Gastrocnemius medialis (tissue), 4 donors: Measurements from ENCODE around the gene NPIPB4.
"Not testable (repeated sequence)": the region's sequence is repeated elsewhere in the genome, so short reads cannot be mapped to it uniquely, and the experiment has no call there.

Source experiments
- CTCF ChIP-seq, 5 experiments: fragments of 450-650 bp in 3 of 5; fragments of 200-600 bp in 2 of 5; sonication (generic) in 2 of 5; IDR thresholded peaks in 4 of 5; conservative IDR thresholded peaks in 1 of 5; 1 replicate in 4 of 5; 2 replicates in 1 of 5; pipeline ENCODE4 v1.5.1; 2016 to 2019; ENCODE audit warnings: antibody characterized with exemption in 5 of 5, mild to moderate bottlenecking in 3 of 5, moderate library complexity in 3 of 5
- POLR2A ChIP-seq, 2 donors: fragments of 450-650 bp; IDR thresholded peaks; one replicate each; pipeline ENCODE4 v1.6.1; 2017; ENCODE audit warnings: antibody characterized with exemption in 2 of 2, mild to moderate bottlenecking in 2 of 2, moderate library complexity in 2 of 2

DNA sequence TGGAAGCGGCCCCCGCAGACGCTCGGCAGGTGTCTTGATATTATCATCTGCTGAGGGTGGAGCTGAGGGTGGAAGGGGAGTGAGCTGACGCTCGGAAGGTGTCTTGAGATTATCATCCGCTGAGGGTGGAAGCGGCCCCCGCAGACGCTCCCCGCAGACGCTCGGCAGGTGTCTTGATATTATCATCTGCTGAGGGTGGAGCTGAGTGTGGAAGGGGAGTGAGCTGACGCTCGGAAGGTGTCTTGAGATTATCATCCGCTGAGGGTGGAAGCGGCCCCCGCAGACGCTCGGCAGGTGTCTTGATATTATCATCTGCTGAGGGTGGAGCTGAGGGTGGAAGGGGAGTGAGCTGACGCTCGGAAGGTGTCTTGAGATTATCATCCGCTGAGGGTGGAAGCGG lies 21.8 kb downstream of the NPIPB4 start:
- TF ChIP-seq CTCF (IDR thresholded peaks at IDR 0.05 in 4 of 5, conservative IDR thresholded peaks at IDR 0.05 in 1 of 5); POLR2A (IDR thresholded peaks at IDR 0.05): not testable (repeated sequence)
